Stomach (tissue), 4 donors: ENCODE results near the gene VEGFB.

Source experiments
- POLR2A ChIP-seq, 4 donors: fragments of 450-650 bp; IDR thresholded peaks; one replicate each; pipeline ENCODE4 v1.6.1; 2016; ENCODE audit warnings: antibody characterized with exemption in 4 of 4, control low read depth in 2 of 4, mild to moderate bottlenecking in 1 of 4, moderate library complexity in 1 of 4
- POLR2AphosphoS5 ChIP-seq, 3 donors: sonication (generic); formaldehyde crosslinking; IDR thresholded peaks; one replicate each; pipeline ENCODE4 v1.6.1; 2016; ENCODE audit warnings: antibody characterized with exemption in 3 of 3
- TF ChIP-seq, protein P1 (sequence below), 7 experiments: fragments of 450-650 bp in 4 of 7; fragments of 200-600 bp in 3 of 7; sonication (generic) in 3 of 7; IDR thresholded peaks; one replicate each; pipeline ENCODE4 v1.5.1; 2016 to 2019; ENCODE audit warnings: antibody characterized with exemption in 7 of 7, control low read depth in 2 of 7, mild to moderate bottlenecking in 1 of 7

DNA sequence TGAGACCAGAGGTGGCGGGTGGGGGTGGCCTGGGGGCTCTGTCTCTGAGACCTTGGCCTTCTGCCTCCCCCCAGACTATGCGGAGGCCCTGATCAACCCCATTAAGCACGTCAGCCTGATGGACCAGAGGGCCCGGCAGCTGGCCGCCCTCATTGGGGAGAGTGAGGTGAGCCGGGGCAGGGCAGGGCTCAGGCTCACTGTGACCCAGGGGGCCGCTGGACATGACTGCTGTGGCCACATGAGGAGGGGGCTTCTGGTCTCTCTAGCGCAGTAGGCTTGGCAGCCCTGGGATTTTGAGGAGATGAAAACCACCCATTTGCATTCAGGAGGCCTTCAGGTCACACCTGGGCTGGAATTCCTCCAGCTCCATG lies 29.5 kb downstream of the VEGFB start:
- TF ChIP-seq POLR2AphosphoS5 (IDR thresholded peaks at IDR 0.05): no peak
- TF ChIP-seq POLR2A (IDR thresholded peaks at IDR 0.05): no peak
- TF ChIP-seq, protein P1, sequence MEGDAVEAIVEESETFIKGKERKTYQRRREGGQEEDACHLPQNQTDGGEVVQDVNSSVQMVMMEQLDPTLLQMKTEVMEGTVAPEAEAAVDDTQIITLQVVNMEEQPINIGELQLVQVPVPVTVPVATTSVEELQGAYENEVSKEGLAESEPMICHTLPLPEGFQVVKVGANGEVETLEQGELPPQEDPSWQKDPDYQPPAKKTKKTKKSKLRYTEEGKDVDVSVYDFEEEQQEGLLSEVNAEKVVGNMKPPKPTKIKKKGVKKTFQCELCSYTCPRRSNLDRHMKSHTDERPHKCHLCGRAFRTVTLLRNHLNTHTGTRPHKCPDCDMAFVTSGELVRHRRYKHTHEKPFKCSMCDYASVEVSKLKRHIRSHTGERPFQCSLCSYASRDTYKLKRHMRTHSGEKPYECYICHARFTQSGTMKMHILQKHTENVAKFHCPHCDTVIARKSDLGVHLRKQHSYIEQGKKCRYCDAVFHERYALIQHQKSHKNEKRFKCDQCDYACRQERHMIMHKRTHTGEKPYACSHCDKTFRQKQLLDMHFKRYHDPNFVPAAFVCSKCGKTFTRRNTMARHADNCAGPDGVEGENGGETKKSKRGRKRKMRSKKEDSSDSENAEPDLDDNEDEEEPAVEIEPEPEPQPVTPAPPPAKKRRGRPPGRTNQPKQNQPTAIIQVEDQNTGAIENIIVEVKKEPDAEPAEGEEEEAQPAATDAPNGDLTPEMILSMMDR (IDR thresholded peaks at IDR 0.05): no peak
